Trophoblast cell (in vitro differentiated cells and primary cell): ENCODE results near the gene HIBADH.

Source experiments
- DNase-seq, 2 donors: peaks; one replicate each; pipeline ENCODE4 v3.0.0-alpha.2; 2016
- H2AFZ ChIP-seq: 2 replicates; pipeline ENCODE4 v1.6.1; 2013; ENCODE audit warnings: low read length, moderate library complexity, mild to moderate bottlenecking; ENCODE audit not compliant: insufficient read depth, poor library complexity
- H2AK5ac ChIP-seq: 2 replicates; pipeline ENCODE4 v1.6.1; 2013; ENCODE audit warnings: mild to moderate bottlenecking, low read length
- H2BK120ac ChIP-seq: 2 replicates; pipeline ENCODE4 v1.6.1; 2013; ENCODE audit warnings: low read length, mild to moderate bottlenecking, moderate library complexity; ENCODE audit not compliant: insufficient read depth, poor library complexity
- H2BK12ac ChIP-seq: 2 replicates; pipeline ENCODE4 v1.6.1; 2013; ENCODE audit warnings: mild to moderate bottlenecking, low read length, moderate library complexity
- H2BK5ac ChIP-seq: 2 replicates; pipeline ENCODE4 v1.6.1; 2013; ENCODE audit warnings: low read length, low read depth, moderate library complexity, mild to moderate bottlenecking; ENCODE audit not compliant: poor library complexity
- H3K14ac ChIP-seq: 2 replicates; pipeline ENCODE4 v1.6.1; 2013; ENCODE audit warnings: mild to moderate bottlenecking, low read length
- H3K18ac ChIP-seq: 2 replicates; pipeline ENCODE4 v1.6.1; 2013; ENCODE audit warnings: mild to moderate bottlenecking, low read length
- H3K23ac ChIP-seq: 2 replicates; pipeline ENCODE4 v1.6.1; 2013; ENCODE audit warnings: low read length
- H3K27ac ChIP-seq: 2 replicates; pipeline ENCODE4 v1.5.1; 2013; ENCODE audit warnings: low read depth, mild to moderate bottlenecking, inconsistent platforms, low read length, moderate library complexity
- H3K27me3 ChIP-seq: 2 replicates; pipeline ENCODE4 v1.6.1; 2013; ENCODE audit warnings: inconsistent platforms, mild to moderate bottlenecking, low read length, moderate library complexity; ENCODE audit not compliant: insufficient read depth
- H3K36me3 ChIP-seq, 2 experiments: 1 replicate in 1 of 2; 2 replicates in 1 of 2; pipeline ENCODE4 v1.6.1; 2013; ENCODE audit warnings: low read length in 2 of 2, mild to moderate bottlenecking in 2 of 2, moderate library complexity in 1 of 2; ENCODE audit not compliant: insufficient read depth in 2 of 2, control insufficient read depth in 1 of 2
- H3K4ac ChIP-seq: 2 replicates; pipeline ENCODE4 v1.6.1; 2013; ENCODE audit warnings: low read depth, mild to moderate bottlenecking, low read length, moderate library complexity
- H3K4me1 ChIP-seq, 2 experiments: 1 replicate in 1 of 2; 2 replicates in 1 of 2; pipeline ENCODE4 v1.6.1; 2013; ENCODE audit warnings: low read length in 2 of 2, mild to moderate bottlenecking in 2 of 2, moderate library complexity in 1 of 2; ENCODE audit not compliant: insufficient read depth in 2 of 2, control insufficient read depth in 1 of 2
- H3K4me2 ChIP-seq: 2 replicates; pipeline ENCODE4 v1.6.1; 2013; ENCODE audit warnings: inconsistent platforms, mild to moderate bottlenecking, low read length, moderate library complexity
- H3K4me3 ChIP-seq: 2 replicates; pipeline ENCODE4 v1.5.1; 2013; ENCODE audit warnings: mild to moderate bottlenecking, low read depth, low read length, inconsistent platforms
- H3K79me1 ChIP-seq: one replicate; pipeline ENCODE4 v1.6.1; 2013; ENCODE audit warnings: low read length
- H3K79me2 ChIP-seq: 2 replicates; pipeline ENCODE4 v1.6.1; 2013; ENCODE audit warnings: low read length, mild to moderate bottlenecking; ENCODE audit not compliant: control insufficient read depth, insufficient read depth, poor library complexity
- H3K9ac ChIP-seq: 2 replicates; pipeline ENCODE4 v1.6.1; 2013; ENCODE audit warnings: mild to moderate bottlenecking, low read length
- H3K9me3 ChIP-seq: 2 replicates; pipeline ENCODE4 v1.6.1; 2013; ENCODE audit warnings: low read depth, mild to moderate bottlenecking, control low read depth, inconsistent platforms, low read length; ENCODE audit not compliant: insufficient read depth
- H4K12ac ChIP-seq: 2 replicates; pipeline ENCODE4 v1.6.1; 2013; ENCODE audit warnings: low read depth, mild to moderate bottlenecking, low read length, moderate library complexity
- H4K8ac ChIP-seq: 2 replicates; pipeline ENCODE4 v1.6.1; 2013; ENCODE audit warnings: low read depth, mild to moderate bottlenecking, low read length, moderate library complexity
- H4K91ac ChIP-seq: one replicate; pipeline ENCODE4 v1.6.1; 2013; ENCODE audit warnings: low read depth, mild to moderate bottlenecking, low read length, moderate library complexity
- WGBS: extraction: QIAGEN DNeasy Blood & Tissue Kit; methylation state at CpG from one replicate; pipeline ENCODE4 v1.1.7; 2013; ENCODE audit warnings: missing lambda C conversion rate; ENCODE audit not compliant: insufficient read length, insufficient coverage; ENCODE audit errors: extremely low coverage; 5-methylcytosine and 5-hydroxymethylcytosine counted together

The HIBADH gene

DNA sequence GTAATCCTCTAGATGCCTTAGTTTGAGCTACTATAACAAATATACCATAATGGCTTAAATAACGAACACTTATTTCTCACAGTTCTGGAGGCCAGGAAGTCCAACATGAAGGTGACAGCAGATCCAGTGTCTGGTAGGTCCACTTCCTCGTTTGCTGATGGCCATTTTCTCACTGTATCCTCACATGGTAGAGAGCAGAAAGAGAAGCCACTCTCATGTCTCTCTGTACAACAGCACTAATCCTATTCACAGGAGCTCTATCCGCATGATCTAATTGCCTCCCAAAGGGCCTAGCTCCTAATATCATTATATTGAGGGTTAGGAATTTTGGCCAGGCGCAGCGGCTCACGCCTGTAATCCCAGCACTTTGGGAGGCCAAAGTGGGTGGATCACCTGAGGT, 10.2 kb downstream of the HIBADH start:
- H3K14ac ChIP-seq, result no peak overlapping the region
- no peak overlapping the region for H2BK5ac ChIP-seq
- H2BK12ac ChIP-seq, result no peak overlapping the region
- H2BK120ac ChIP-seq, result no peak overlapping the region
- no peaks in the 10 kb centered on the region for H3K36me3 ChIP-seq
- H4K91ac ChIP-seq, result no peak overlapping the region
- no peak overlapping the region for H2AFZ ChIP-seq
- no peak overlapping the region for H3K9ac ChIP-seq
- H3K27ac ChIP-seq, result no peak overlapping the region
- H3K9me3 ChIP-seq, result no peaks in the 10 kb centered on the region
- H3K79me1 ChIP-seq, result no peaks in the 10 kb centered on the region
- no CpG with 5 or more reads among the region's 6 CpGs for WGBS
- DNase-seq, result no peak
- H3K4me2 ChIP-seq, result no peak overlapping the region
- H3K4ac ChIP-seq, result no peak overlapping the region
- no peak overlapping the region for H3K4me3 ChIP-seq
- H3K79me2 ChIP-seq, result no peaks in the 10 kb centered on the region
- no peak overlapping the region for H3K18ac ChIP-seq
- H4K12ac ChIP-seq, result no peak overlapping the region
- H3K23ac ChIP-seq, result no peak overlapping the region
- no peaks in the 10 kb centered on the region for H3K27me3 ChIP-seq
- no peak overlapping the region for H4K8ac ChIP-seq
- H2AK5ac ChIP-seq, result no peak overlapping the region
- H3K4me1 ChIP-seq, result no peaks in the 10 kb centered on the region

- Histone ChIP-seq H3K79me2 (no peaks in the 10 kb centered on the region), H3K18ac (no peak overlapping the region), H3K14ac (no peak overlapping the region), H4K8ac (no peak overlapping the region), H2BK12ac (no peak overlapping the region), H4K91ac (no peak overlapping the region), H3K4ac (no peak overlapping the region), H3K9me3 (no peaks in the 10 kb centered on the region), H3K36me3 (no peaks in the 10 kb centered on the region), H3K23ac (no peak overlapping the region), H2AK5ac (no peak overlapping the region), H2AFZ (no peak overlapping the region), H3K4me3 (no peak overlapping the region), H2BK5ac (no peak overlapping the region), H3K79me1 (no peaks in the 10 kb centered on the region), H3K4me1 (no peaks in the 10 kb centered on the region), H3K9ac (no peak overlapping the region), H3K27ac (no peak overlapping the region), H2BK120ac (no peak overlapping the region), H3K4me2 (no peak overlapping the region), H4K12ac (no peak overlapping the region), H3K27me3 (no peaks in the 10 kb centered on the region)
- DNase-seq, result peak in 1 of 2 donors; percentile 21
Observed at GRCh38 chr7:27651702-27652101, 11.0 kb downstream of the HIBADH start.

GRCh38 chr7:27650283-27650682, 12.4 kb downstream of the HIBADH start:
- Histone ChIP-seq H2BK5ac (no peak overlapping the region), H3K4me1 (no peaks in the 10 kb centered on the region), H3K9me3 (no peaks in the 10 kb centered on the region), H2BK120ac (no peak overlapping the region), H4K12ac (no peak overlapping the region), H3K18ac (no peak overlapping the region), H3K4ac (no peak overlapping the region), H4K91ac (no peak overlapping the region), H3K9ac (no peak overlapping the region), H3K23ac (no peak overlapping the region), H3K4me2 (no peak overlapping the region), H3K79me2 (no peaks in the 10 kb centered on the region), H3K36me3 (peaks cover 0 to 1% of the 10 kb centered on the region in 2 experiments), H4K8ac (no peak overlapping the region), H3K27me3 (no peaks in the 10 kb centered on the region), H3K27ac (no peak overlapping the region), H3K14ac (no peak overlapping the region), H3K4me3 (no peak overlapping the region), H3K79me1 (no peaks in the 10 kb centered on the region), H2AK5ac (no peak overlapping the region), H2BK12ac (no peak overlapping the region), H2AFZ (no peak overlapping the region)
- WGBS, result no CpG with 5 or more reads among the region's 4 CpGs
- no peak for DNase-seq

DNA sequence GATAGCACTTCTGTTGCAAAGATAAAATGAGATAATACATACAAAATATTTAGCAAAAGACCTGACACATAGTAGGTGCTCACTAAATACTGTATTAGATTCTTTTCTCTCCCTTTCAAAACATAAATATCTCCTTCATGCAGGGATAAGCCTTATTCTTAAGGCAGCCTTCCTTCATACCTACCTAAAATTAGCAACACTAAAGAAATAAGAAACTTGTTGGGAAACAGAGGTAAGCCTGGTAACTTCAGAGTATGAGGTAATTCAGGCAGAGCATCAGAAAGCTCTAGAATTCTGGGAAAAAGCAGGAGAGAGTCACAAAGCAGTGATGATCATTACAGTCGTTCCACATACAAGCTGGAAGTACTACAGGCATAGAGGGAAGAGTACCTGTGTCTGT, 15.2 kb downstream of the HIBADH start:
- no peaks in the 10 kb centered on the region for H3K79me1 ChIP-seq
- H2AFZ ChIP-seq, result no peak overlapping the region
- no peaks in the 10 kb centered on the region for H3K4me1 ChIP-seq
- peaks cover 0 to 1% of the 10 kb centered on the region in 2 experiments for H3K36me3 ChIP-seq
- no peak for DNase-seq
- H3K9ac ChIP-seq, result no peak overlapping the region
- H3K9me3 ChIP-seq, result no peaks in the 10 kb centered on the region
- H3K23ac ChIP-seq, result no peak overlapping the region
- H3K18ac ChIP-seq, result no peak overlapping the region
- H3K14ac ChIP-seq, result no peak overlapping the region
- no peak overlapping the region for H3K4me2 ChIP-seq
- no peak overlapping the region for H2BK12ac ChIP-seq
- no peak overlapping the region for H4K12ac ChIP-seq
- H3K27ac ChIP-seq, result no peak overlapping the region
- H2BK5ac ChIP-seq, result no peak overlapping the region
- H3K79me2 ChIP-seq, result no peaks in the 10 kb centered on the region
- H3K27me3 ChIP-seq, result no peaks in the 10 kb centered on the region
- H4K91ac ChIP-seq, result no peak overlapping the region
- no peak overlapping the region for H3K4me3 ChIP-seq
- no CpG with 5 or more reads among the region's 1 CpG for WGBS
- H2AK5ac ChIP-seq, result no peak overlapping the region
- no peak overlapping the region for H4K8ac ChIP-seq
- no peak overlapping the region for H3K4ac ChIP-seq
- no peak overlapping the region for H2BK120ac ChIP-seq
